ENCODE data around the gene CST11. TPM values are rescaled to one million over a fixed set of nuclear protein-coding genes. Genes with fewer than 3 reads are reported as not detected.

CST11 gene
- total RNA-seq, 2 experiments from 2014 or later = not detected

GRCh38 chr20:23448167-23448566, 4.5 kb downstream of the CST11 start:
- DNase-seq (no peak), ATAC-seq (no peak)
- intact Hi-C loops (cut with micrococcal nuclease) = no loop called here
- Mint-ChIP-seq H3K4me1 (ENCODE audit: low read depth) (peaks cover 12% of the 10 kb centered on the region), H3K27ac (no peak overlapping the region), H3K9me3 (no peaks in the 10 kb centered on the region), H3K27me3 (no peaks in the 10 kb centered on the region), H3K4me3 (no peak overlapping the region), H3K36me3 (ENCODE audit: low read depth) (no peaks in the 10 kb centered on the region)
- POLR2A ChIA-PET = no interaction called here
- CTCF ChIA-PET = interaction anchor here (1.2 to 2.3 kb wide), 2 partner anchors 27 to 159 kb away, joined by 4 to 8 read pairs; partner anchors contain the start of gene NAPB
- TF ChIP-seq CTCF (IDR thresholded peaks at IDR 0.05) = no peak

DNA sequence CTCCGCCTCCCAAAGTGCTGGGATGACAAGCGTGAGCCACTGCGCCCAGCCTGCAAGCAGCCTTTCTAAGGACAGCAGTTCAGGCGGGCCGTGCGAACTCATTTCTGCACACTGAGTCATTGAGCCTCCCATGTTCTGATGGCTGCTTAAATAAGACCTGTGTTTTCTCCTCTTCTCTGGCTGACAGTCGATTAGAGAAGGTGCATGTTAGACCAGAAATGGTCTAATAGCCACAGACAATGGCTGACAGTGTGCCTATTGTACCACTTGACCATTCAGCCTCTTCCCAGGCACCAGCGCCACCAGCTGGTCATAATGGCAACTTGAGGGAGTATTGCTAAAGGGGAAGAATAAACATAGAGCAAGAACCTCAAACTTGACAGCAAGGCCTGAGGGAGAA, 6.2 kb downstream of the CST11 start:
- peak; percentile 49 for TF ChIP-seq CTCF (IDR thresholded peaks at IDR 0.05)
- Mint-ChIP-seq H3K4me1 (ENCODE audit: low read depth) (peaks cover 12% of the 10 kb centered on the region), H3K27me3 (no peaks in the 10 kb centered on the region), H3K9me3 (no peaks in the 10 kb centered on the region), H3K4me3 (no peak overlapping the region), H3K27ac (no peak overlapping the region), H3K36me3 (ENCODE audit: low read depth) (no peaks in the 10 kb centered on the region)
- CTCF ChIA-PET = interaction anchor here (0.7 to 9.2 kb wide), 9 partner anchors 9 to 159 kb away, joined by 3 to 176 read pairs (median 5); partner anchors contain the start of genes CST9, NAPB and NXT1
- POLR2A ChIA-PET = no interaction called here
- ATAC-seq = peak; percentile 48
- DNase-seq = peak; percentile 67
- intact Hi-C loops (cut with micrococcal nuclease) = no loop called here

GRCh38 chr20:23445596-23446217, 7.0 kb downstream of the CST11 start:
- no peak for DNase-seq
- intact Hi-C loops (cut with micrococcal nuclease) = no loop called here
- ATAC-seq = no peak
- POLR2A ChIA-PET = no interaction called here
- peaks cover 12% of the 10 kb centered on the region for H3K4me1 Mint-ChIP-seq (ENCODE audit: low read depth)
- CTCF ChIA-PET = interaction anchor here (1.1 to 9.2 kb wide), 4 partner anchors 10 to 160 kb away, joined by 3 to 176 read pairs (median 6); partner anchors contain the start of genes CST9 and NXT1
- no peak overlapping the region for H3K27ac Mint-ChIP-seq
- no peaks in the 10 kb centered on the region for H3K36me3 Mint-ChIP-seq (ENCODE audit: low read depth)
- H3K9me3 Mint-ChIP-seq = no peaks in the 10 kb centered on the region
- TF ChIP-seq CTCF (IDR thresholded peaks at IDR 0.05) = no peak
- H3K27me3 Mint-ChIP-seq = no peaks in the 10 kb centered on the region
- no peak overlapping the region for H3K4me3 Mint-ChIP-seq

DNA sequence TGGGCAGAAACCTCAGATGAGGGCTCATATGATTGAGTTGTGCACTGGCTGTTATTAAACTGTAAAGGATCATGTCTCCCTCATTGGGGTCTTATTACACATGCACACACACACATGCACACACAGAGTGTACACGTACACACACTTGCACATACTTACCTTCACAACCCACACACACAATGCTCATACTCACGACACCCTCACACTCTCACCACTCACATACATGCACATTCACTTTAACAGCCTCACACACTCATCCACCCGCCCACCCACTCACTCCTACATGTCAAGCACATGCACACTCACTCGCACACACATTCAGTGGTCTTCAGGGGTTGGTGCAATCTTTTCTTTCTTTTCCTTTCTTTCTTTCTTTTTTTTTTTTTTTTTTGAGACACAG, 7.8 kb downstream of the CST11 start:
- POLR2A ChIA-PET = interaction anchor here (0.7 kb wide), 1 partner anchor 1343 kb away, joined by 3 read pairs; no protein-coding TSS in a partner anchor
- no peak overlapping the region for H3K27ac Mint-ChIP-seq
- H3K4me1 Mint-ChIP-seq (ENCODE audit: low read depth) = peaks cover 9% of the 10 kb centered on the region
- CTCF ChIA-PET = interaction anchor here (9.2 kb wide), 1 partner anchor 161 kb away, joined by 176 read pairs; the partner anchor contains the start of gene CST9
- no peak overlapping the region for H3K4me3 Mint-ChIP-seq
- no peak for TF ChIP-seq CTCF (IDR thresholded peaks at IDR 0.05)
- H3K27me3 Mint-ChIP-seq = no peaks in the 10 kb centered on the region
- DNase-seq = no peak
- no peak for ATAC-seq
- no peaks in the 10 kb centered on the region for H3K9me3 Mint-ChIP-seq
- intact Hi-C loops (cut with micrococcal nuclease) = no loop called here
- no peaks in the 10 kb centered on the region for H3K36me3 Mint-ChIP-seq (ENCODE audit: low read depth)

DNA sequence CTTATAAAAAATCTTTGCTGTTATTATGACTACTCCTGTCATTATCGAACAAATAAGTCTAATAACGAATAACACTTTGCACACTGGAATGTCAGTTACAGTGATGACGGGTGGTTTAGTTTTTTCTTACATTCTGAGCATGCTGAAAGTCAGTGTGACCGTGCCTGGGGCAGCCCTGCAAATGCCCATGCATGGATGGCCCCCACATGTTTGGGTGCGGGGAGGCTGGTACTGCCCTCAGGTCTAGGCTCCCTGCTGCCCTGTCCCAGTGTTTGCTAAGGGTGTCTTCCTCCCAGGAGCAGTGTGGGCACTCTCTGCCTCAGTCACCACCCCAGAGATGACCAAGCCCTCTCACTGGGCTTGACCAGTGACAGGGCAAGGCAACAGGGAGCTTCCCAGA, 10.2 kb downstream of the CST11 start:
- Mint-ChIP-seq H3K4me3 (no peak overlapping the region), H3K4me1 (ENCODE audit: low read depth) (no peaks in the 10 kb centered on the region), H3K27ac (no peak overlapping the region), H3K9me3 (no peaks in the 10 kb centered on the region), H3K36me3 (ENCODE audit: low read depth) (no peaks in the 10 kb centered on the region), H3K27me3 (no peaks in the 10 kb centered on the region)
- no peak for ATAC-seq
- CTCF ChIA-PET = interaction anchor here (0.6 to 9.2 kb wide), 20 partner anchors 9 to 748 kb away, joined by 3 to 176 read pairs (median 4); partner anchors contain the start of genes CST11, CST9 and NAPB
- intact Hi-C loops (cut with micrococcal nuclease) = loop anchor here (1.0 kb wide), 1 partner anchor 164 kb away; no protein-coding TSS in a partner anchor
- POLR2A ChIA-PET = interaction anchor here (1.1 to 1.3 kb wide), 2 partner anchors 51 to 161 kb away, joined by 3 to 4 read pairs; no protein-coding TSS in a partner anchor
- no peak for TF ChIP-seq CTCF (IDR thresholded peaks at IDR 0.05)
- DNase-seq = no peak
